ENCODE data around the gene CTBP2. TPM values are rescaled to one million over a fixed set of nuclear protein-coding genes. Genes with fewer than 3 reads are reported as not detected.
A peak's percentile ranks its signal among the peaks of the same experiment; 100 is the strongest.

The CTBP2 gene
- total RNA-seq, 2 donors from 2014 or later: 1.2 TPM

GRCh38 chr10:125141150-125141859 lies 19.1 kb downstream of the CTBP2 start:
- ATAC-seq (no peak), DNase-seq (ENCODE audit: low spot score in 2 of 2) (no peak)
- H3K9me3 Mint-ChIP-seq: no peaks in the 10 kb centered on the region
- no peak overlapping the region for H3K27ac Mint-ChIP-seq
- H3K36me3 Mint-ChIP-seq: no peaks in the 10 kb centered on the region

- Mint-ChIP-seq H3K9me3 (no peaks in the 10 kb centered on the region), H3K27ac (no peak overlapping the region), H3K36me3 (no peaks in the 10 kb centered on the region)
- ATAC-seq (no peak), DNase-seq (ENCODE audit: low spot score in 2 of 2) (no peak)
Measured at GRCh38 chr10:125140151-125140550, 20.2 kb downstream of the CTBP2 start.

GRCh38 chr10:125137601-125138438 lies 22.5 kb downstream of the CTBP2 start:
- DNase-seq (ENCODE audit: low spot score in 2 of 2): no peak
- no peak for ATAC-seq
- no peaks in the 10 kb centered on the region for H3K9me3 Mint-ChIP-seq

DNA sequence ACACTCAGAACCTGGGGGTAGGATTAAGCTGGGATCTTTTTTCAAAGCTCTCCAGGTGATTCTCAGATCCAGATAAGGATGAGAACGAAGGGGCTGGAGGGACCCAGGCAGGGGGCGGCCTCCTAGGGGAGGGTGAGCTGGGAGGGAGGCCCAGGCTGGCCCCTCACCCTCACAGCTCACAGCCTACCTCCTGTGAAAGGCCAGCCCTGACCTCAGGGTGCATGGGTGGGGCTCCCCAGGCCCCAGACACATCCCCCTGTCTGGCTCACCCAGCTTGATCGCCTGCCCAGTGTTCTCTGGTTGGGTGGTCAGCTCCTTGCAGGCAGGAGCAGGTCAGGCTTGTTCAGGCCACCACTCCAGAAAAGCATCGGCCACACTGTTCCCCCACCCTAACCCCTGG lies 24.3 kb downstream of the CTBP2 start:
- Mint-ChIP-seq H3K9me3 (no peaks in the 10 kb centered on the region), H3K27ac (no peak overlapping the region), H3K36me3 (no peaks in the 10 kb centered on the region)
- ATAC-seq (no peak), DNase-seq (ENCODE audit: low spot score in 2 of 2) (no peak)

More at GRCh38 chr10:125137601-125138438, 22.5 kb downstream of the CTBP2 start:
- Mint-ChIP-seq H3K27ac (no peak overlapping the region), H3K36me3 (no peaks in the 10 kb centered on the region)

- no peak overlapping the region for H3K27ac Mint-ChIP-seq
- no peaks in the 10 kb centered on the region for H3K36me3 Mint-ChIP-seq
- no peak for DNase-seq (ENCODE audit: low spot score in 2 of 2)
- H3K9me3 Mint-ChIP-seq: no peaks in the 10 kb centered on the region
- no peak for ATAC-seq
Measured at GRCh38 chr10:125135771-125136035, 24.7 kb downstream of the CTBP2 start.

DNA sequence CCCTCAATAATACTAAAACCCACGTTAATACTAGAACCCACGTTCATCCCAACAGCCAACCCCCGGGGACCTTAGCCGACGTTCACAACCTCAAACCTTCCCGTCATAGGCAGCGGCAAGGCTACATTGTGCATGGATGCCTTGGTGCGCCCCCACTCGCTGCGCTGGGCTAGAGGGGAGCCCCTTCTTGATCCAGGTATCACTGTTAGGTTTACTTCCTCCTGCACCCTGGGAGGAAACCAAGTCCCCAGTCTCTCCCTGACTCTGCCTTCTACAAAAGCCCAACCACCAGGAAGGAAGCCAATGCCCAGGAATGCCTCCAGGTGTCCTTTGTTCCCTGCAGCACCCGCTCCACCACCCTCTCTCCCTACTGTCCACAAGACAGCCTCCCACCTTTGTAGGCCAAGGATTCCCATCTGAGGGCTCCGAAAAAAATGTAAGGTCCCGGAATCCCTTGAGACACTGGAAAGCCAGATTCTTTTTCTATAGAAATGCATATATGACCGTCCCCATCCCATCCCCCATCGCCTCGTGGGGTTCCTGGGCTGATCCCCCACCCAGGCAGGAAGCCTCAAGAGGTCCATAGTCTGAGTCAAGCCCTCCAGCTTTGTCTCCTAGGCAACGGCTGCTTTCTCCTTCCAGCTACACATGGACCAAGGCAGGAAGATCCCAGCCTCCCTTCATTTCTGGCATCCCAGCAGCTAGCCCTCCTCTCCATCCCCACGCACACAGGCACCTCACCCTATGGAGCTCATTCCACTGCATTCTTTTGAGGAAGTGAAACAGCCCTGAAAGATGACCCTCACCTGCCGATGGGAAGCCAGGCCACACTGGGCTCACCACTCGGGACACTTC lies 25.2 kb downstream of the CTBP2 start:
- H3K36me3 Mint-ChIP-seq: no peaks in the 10 kb centered on the region
- DNase-seq (ENCODE audit: low spot score in 2 of 2) (no peak), ATAC-seq (no peak)
- no peaks in the 10 kb centered on the region for H3K9me3 Mint-ChIP-seq
- H3K27ac Mint-ChIP-seq: no peak overlapping the region

- no peaks in the 10 kb centered on the region for H3K36me3 Mint-ChIP-seq
- no peak for ATAC-seq
- no peaks in the 10 kb centered on the region for H3K9me3 Mint-ChIP-seq
- no peak overlapping the region for H3K27ac Mint-ChIP-seq
- no peak for DNase-seq (ENCODE audit: low spot score in 2 of 2)
Measured at GRCh38 chr10:125134483-125134848, 25.9 kb downstream of the CTBP2 start.

DNA sequence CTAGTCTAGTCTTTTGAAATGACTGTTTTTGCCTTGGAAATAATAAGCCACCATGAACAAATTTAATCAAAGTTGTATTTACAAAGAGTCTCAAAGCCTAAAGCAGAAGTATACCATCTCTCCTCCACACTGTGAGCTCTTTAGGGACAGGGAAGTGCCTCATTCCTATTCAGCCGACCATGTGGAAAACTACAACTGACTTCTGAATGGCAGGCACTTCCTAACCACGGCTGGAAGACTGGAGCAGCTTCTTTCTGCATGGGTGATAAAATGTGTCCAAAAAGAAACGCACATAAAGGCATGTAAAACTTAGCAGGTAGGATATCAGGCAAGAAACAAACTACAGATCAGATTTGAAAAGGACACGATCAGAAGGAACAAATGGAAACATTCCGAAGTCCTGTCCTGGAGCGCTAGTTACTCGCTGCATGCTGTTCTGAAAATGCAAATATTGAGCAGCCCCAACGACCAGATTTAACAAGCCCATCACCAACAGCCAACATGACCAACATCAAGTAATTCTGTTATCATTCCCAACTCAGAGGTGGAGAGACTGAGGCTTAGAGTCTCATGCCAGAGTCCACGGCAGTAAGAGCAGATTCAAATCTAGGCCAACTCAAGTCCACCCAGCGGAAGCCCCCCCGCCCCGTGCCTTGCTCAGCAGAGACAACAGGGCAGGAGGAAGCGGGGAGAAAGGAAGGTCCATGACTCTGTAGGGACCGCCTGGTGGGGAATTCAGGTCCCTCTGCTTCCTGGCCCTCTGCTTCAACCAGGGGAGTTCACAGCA lies 26.5 kb downstream of the CTBP2 start:
- DNase-seq (ENCODE audit: low spot score in 2 of 2): no peak
- H3K27ac Mint-ChIP-seq: no peak overlapping the region
- no peaks in the 10 kb centered on the region for H3K9me3 Mint-ChIP-seq
- ATAC-seq: no peak
- no peaks in the 10 kb centered on the region for H3K36me3 Mint-ChIP-seq

DNA sequence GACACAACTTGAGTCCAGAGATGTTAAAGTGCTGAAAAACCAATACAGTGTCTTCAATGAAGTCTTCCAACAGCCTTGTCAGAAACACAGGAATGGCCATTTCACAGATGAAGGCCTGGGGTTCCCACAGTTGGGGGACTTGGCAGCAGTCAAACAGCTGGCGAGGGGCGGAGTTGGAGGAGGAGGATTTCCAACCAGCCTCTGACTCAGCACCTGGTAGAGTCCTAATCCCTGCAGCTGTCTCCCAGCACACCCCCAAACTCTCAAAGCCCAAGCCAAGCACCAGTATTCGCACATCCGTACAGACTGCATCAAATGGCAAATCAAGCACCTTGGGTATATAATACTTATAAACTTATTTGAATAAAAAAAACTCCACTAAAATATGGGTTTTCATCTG lies 28.0 kb downstream of the CTBP2 start:
- Mint-ChIP-seq H3K36me3 (no peaks in the 10 kb centered on the region), H3K9me3 (no peaks in the 10 kb centered on the region), H3K27ac (no peak overlapping the region)
- DNase-seq (ENCODE audit: low spot score in 2 of 2): no peak
- no peak for ATAC-seq

GRCh38 chr10:125130916-125131315 lies 29.4 kb downstream of the CTBP2 start:
- Mint-ChIP-seq H3K27ac (no peak overlapping the region), H3K9me3 (no peaks in the 10 kb centered on the region), H3K36me3 (no peaks in the 10 kb centered on the region)
- DNase-seq (ENCODE audit: low spot score in 2 of 2): no peak
- no peak for ATAC-seq

- DNase-seq (ENCODE audit: low spot score in 2 of 2) (no peak), ATAC-seq (no peak)
- Mint-ChIP-seq H3K27ac (no peak overlapping the region), H3K36me3 (no peaks in the 10 kb centered on the region), H3K9me3 (no peaks in the 10 kb centered on the region)
Measured at GRCh38 chr10:125130260-125130659, 30.1 kb downstream of the CTBP2 start.

DNA sequence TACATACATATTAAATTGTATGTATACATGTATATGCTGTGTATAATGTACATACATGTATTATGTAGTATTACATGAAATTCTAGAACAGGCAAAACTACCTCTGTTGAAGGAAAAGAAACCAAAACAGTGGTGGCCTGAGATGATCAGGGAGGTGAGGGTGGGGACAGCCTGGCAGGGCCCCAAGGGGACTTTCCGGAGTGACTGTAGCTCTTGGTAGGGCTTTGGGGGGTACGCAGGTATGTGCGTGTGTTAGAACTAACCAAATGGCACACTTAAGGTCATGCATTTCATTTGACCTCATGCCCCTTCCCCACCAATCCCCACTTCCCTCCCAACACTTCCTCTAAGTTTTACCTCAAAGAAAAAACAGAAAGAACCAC lies 31.3 kb downstream of the CTBP2 start:
- no peaks in the 10 kb centered on the region for H3K36me3 Mint-ChIP-seq
- ATAC-seq (no peak), DNase-seq (ENCODE audit: low spot score in 2 of 2) (no peak)
- H3K27ac Mint-ChIP-seq: no peak overlapping the region
- no peaks in the 10 kb centered on the region for H3K9me3 Mint-ChIP-seq

GRCh38 chr10:125128397-125129075 lies 31.8 kb downstream of the CTBP2 start:
- no peak for DNase-seq (ENCODE audit: low spot score in 2 of 2)

DNA sequence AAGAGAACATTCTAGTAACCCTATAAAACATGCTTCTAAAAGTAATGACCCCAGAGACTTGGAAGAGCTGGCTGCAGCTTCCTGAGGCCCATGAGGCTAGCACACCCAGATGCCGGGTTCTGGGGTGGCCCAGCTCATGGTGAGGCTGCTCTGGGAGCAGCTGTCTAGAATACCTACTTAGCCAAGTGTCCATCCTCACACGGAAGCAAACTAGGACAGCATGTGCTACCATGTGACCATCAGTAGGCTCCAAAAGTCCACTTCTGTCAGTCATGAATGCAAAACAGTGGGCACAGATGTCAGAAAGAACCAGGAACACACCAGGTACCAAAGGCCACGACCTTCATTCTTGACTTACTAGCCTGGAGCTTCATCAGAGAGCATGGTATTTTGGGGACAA lies 32.4 kb downstream of the CTBP2 start:
- no peak for ATAC-seq
- no peak for DNase-seq (ENCODE audit: low spot score in 2 of 2)
- Mint-ChIP-seq H3K9me3 (no peaks in the 10 kb centered on the region), H3K36me3 (no peaks in the 10 kb centered on the region), H3K27ac (peak overlapping the region in 1 of 2 donors; percentile 32)

More at GRCh38 chr10:125128397-125129075, 31.8 kb downstream of the CTBP2 start:
- Mint-ChIP-seq H3K27ac (no peak overlapping the region), H3K9me3 (no peaks in the 10 kb centered on the region), H3K36me3 (no peaks in the 10 kb centered on the region)
- no peak for ATAC-seq

DNA sequence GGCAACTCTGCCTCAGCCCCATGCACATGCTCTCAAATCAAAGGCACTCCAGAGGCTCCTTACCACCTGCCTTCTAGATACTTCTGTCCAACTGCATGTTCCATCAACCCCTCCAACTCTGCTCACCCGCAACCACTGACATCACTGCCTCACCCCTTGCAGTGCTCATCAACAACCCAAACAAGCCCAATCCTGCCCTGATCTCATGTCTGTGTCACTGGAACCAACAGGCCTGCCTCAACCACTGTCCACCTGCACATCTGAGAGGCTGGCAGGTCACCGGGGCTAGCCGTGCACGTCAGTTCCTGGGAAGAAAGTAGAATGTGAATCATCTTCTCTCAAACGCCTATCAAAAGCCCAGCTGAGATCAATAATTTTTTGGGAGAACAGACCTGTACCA lies 33.3 kb downstream of the CTBP2 start:
- ATAC-seq (no peak), DNase-seq (ENCODE audit: low spot score in 2 of 2) (no peak)
- Mint-ChIP-seq H3K9me3 (no peaks in the 10 kb centered on the region), H3K36me3 (no peaks in the 10 kb centered on the region), H3K27ac (no peak overlapping the region)
